SHP77 (cell line): Measurements from ENCODE around the gene MED13L.

Source experiments
- DNase-seq, 2 experiments: peaks; one replicate each; lab custom pipeline; 2025; lab: John Stamatoyannopoulos, UW

Gene MED13L

DNA sequence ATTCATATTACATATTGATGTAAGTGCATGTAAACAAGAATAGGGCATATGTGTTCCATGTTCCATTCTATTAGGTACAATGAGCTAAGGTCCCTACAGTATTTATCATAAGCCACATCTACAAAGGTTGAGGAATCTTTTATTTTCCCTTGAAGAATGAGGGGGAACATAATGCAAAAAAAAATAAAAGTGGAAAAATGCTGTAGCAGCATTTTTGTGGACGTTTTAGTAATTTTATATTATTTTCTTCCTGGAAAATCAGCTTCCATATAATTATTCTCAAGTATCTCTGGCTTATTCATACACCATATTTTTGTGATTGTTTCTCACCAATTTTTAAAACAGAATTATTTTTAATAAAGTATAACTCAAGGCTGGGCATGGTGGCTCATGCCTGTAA lies 148.7 kb downstream of the MED13L start:
- DNase-seq, result no peak

- no peak for DNase-seq
These were observed 149.6 kb downstream of the MED13L start for GRCh38 chr12:116127859-116128258.

DNA sequence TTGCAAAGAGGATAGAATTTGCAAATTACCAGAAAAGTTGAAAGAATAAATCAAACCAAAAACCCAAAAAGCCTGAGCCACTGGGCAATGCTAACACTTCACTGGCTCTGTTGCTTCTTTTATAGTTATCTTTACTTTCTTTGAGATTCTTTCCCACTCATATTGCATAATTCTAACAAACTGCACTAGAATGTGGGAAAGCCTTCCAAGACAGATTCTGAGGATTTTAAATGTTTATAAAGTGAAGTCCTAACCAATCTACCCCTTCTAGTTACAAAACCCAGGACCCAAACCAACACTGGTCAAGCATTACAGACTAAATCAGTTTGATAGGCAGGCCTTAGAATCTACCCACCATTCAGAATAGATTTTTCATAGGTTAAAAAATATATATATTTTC lies 150.9 kb downstream of the MED13L start:
- DNase-seq, result no peak

- no peak for DNase-seq
These were observed 151.4 kb downstream of the MED13L start for GRCh38 chr12:116125956-116126566.

GRCh38 chr12:116125084-116125483 lies 152.4 kb downstream of the MED13L start:
- no peak for DNase-seq

DNA sequence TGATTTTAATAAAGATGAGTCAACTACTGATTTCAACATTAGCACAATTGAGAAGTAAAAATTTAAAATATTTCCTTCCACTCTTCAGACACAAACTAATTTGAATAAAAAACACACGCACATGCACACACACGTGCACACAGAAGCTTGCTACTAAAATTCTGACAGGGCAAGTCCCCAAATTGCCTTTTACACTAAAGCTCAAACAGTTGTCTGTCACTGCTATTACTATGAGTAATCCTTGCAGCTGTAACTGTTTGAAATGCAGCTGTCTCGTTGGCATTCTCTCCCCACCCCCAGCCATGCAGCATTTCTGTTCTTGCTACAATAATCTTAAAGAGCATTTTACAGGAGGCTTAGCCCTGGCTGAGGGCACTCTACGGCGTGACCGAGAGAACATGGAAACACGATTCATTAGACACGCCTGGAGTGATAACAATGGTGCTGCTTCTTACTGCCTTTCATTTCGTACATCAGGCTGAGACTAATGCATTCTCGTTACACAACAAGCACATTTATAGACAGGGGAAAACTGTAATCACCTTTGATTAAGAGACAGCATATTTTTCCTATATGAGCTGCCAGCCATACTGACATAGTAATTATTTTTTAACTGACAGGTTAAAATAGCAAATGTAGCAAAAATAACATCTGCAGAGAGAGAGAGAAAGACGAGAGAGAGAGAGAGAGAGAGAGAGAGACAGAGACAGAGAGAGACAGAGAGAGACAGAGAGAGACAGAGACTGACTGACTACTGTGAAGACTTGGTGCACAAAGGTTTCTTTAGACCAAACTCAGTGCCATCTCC lies 153.8 kb downstream of the MED13L start:
- peak; percentile 82 to 84 for DNase-seq

DNA sequence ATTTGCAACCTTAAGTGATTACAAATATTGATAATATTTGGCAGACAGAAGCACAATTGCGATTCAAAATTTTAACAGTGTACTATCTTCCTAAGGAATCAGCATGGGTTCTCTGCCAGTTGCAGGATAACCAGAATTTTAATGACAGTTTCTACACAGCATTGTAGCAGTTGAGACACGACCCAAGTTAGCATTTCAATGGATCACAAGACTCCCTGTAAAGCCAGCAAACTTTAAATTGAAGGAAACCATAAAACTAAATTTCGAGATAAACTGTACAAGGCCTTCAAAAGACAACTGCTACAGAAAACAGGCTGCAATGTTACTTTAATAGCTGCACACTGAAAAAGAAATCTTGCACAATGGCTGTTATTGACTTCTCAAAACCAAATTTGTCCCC lies 154.9 kb downstream of the MED13L start:
- DNase-seq, result no peak

DNA sequence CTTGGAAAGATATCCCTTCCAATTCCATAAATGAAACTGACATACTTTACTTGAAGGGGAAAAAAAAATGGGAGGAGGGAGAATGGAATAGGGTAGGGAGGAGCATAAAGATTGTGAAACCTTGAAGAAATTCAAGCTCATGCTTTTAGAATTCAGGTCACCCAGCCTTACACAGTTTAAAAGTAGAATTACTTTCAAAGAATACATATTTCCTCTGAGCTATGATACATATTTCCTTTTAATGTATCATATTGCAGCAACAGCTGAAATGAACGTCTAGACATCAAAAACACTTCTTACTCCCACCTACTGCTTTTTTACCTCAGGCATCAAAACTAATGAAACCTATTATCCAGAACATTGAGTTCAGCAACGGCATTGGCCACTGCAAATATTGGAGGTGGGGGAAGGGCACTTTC lies 156.0 kb downstream of the MED13L start:
- DNase-seq, result peak in 1 of 2 experiments; percentile 15

DNA sequence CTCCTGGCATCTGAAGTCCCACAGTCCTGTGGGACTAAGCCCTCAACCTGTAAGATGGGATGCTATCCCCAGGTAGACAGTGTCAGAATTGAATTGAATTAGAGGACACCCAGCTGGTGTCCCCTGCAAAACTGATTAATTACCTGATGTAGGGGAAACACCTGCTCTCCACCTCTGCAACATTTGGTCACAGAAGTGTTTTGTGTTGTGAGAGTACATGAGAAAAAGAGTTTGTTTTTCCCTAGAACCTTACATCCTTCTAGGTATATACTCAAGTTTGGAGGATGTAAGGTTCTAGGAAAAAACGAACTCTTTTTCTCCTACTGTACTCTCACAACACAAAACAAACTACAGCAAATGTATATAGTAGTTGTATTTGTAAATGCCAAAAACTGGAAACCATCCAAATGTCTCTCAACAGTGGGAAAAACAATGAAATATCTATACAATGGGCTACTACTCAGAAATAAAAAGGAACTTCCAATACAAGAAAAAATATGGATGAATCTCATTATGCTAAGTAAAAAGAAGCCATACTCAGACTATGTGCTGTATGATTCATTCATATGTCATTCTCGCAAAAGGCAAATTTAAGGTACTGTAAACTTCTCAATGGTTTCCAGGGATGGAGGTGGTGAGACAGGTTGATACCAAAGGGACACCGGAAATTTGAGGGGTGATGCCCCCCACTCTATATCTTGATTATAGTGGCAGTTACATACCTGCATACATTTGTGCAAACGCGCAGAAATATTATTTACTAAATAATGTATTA lies 160.7 kb downstream of the MED13L start:
- DNase-seq, result no peak

DNA sequence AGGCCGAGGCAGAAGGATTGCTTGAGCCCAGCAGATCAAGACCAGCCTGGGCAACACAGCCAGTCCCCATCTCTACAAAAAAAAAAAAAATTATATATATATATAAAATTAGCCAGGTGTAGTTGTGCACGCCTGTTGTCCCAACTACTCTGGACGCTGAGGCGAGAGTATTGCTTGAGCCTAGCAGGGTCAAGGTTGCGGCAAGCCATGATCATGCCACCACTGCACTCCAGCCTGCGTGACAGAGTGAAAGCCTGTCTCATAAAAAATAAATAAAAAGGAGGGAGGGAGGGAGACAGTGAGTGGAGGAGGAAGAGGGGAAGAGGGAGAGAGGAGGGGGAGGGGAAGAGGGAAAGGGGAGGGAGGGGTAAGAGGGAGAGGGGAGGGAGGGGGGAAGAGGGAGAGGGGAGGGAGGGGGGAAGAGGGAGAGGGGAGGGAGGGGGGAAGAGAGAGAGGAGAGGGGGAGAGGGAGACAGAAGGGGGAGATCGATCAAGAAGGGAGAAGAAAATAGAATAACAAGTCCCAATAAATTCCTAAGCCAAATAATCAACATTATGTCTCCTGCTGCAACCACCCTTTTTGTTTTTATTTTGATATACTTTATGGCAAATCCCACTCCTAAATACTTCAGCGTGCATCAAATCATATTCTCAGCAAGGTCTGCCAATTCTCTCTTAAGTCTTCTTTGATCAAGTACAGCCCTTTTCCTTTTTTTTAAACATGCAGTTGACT lies 163.9 kb downstream of the MED13L start:
- DNase-seq, result peak; percentile 24 to 25

DNA sequence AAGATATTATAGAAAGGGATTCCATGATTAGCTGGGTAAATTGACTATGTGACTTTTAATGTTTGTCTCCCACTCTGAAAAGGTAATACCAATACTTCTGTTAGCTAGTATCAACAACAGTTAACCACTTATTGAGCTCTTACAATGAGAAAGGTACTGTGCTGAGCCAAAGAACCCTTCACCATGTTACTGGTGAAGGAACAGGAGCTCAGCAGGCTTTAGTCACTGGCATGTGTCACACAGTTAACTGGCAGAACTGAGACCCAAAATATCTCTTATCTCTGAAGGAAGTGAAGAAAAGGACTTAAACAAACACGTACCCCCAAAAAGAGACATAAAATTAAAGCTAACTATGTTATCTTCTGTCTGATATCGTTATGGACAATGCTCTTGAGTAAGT lies 170.6 kb downstream of the MED13L start:
- DNase-seq, result no peak

DNA sequence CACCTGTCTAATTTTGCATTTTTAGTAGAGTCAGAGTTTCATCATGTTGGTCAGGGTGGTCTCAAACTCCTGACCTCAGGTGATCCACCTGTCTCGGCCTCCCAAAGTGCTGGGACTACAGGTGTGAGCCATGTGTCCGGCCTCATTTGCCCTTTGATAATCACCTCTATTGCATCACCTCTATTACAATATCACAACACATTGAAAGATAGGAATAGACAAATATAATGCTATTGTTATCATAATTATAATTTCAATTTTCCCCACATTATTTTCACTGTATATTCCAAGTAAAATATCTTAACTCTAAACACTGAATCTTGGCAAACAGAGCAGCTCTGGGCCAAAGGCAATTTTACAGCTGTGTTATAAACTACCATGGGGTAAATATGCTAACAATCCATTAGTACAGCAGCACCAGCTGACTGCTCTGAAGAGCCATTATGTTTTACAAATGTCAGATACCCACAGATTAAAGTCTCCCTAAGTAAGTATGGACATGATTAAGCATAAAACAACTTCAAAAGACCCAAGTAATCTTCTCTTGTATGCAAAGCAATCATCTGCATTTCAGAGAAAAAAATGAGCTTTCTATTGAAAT lies 173.2 kb downstream of the MED13L start:
- no peak for DNase-seq

- no peak for DNase-seq
These were observed 175.5 kb downstream of the MED13L start for GRCh38 chr12:116101991-116102390.

- no peak for DNase-seq
These were observed 177.7 kb downstream of the MED13L start for GRCh38 chr12:116099652-116100432.

- DNase-seq, result no peak
These were observed 180.6 kb downstream of the MED13L start for GRCh38 chr12:116096874-116097273.

DNA sequence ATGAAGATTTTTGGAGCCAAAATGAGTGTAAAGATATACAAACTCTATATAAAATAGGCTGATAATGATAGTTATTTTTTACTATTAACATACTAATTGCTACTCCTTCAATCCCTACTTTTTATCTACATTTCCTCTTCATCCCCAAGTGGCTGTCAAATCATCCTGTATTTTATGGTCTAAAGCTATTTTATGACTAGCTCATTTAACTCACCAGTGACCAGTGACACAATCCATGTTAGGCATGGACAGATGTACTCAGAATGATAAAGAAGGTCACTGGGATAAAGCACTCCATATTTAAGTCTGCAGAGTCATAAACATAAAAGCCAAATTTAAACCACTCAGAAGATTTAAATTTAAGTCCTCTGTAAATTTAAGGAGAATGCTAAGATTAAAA lies 183.0 kb downstream of the MED13L start:
- DNase-seq, result no peak

DNA sequence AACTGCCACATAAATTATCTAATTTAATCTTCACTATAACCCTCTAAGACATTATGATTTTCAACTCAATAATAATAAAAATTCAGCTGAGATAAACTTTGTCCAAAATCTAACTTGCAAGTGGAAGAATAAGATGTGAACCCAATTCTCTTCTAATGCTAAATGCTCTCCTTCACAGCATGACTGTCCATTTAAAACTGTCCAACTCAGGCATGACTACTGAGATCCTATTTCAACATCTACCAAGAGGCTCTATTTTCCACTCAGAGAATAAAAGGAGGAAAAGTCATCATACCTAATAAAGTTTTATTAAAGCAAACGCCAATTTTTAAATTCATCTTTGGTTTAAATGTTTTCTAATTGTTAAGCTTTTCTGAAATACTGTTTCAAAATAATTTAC lies 183.6 kb downstream of the MED13L start:
- DNase-seq, result no peak

- DNase-seq, result no peak
These were observed 184.7 kb downstream of the MED13L start for GRCh38 chr12:116092776-116093175.

GRCh38 chr12:116092162-116092561 lies 185.3 kb downstream of the MED13L start:
- DNase-seq, result no peak

- DNase-seq, result no peak
These were observed 185.9 kb downstream of the MED13L start for GRCh38 chr12:116091579-116091978.

- DNase-seq, result no peak
These were observed 187.0 kb downstream of the MED13L start for GRCh38 chr12:116090516-116090915.
